ENCODE data around the gene PTTG1IP.

DNA sequence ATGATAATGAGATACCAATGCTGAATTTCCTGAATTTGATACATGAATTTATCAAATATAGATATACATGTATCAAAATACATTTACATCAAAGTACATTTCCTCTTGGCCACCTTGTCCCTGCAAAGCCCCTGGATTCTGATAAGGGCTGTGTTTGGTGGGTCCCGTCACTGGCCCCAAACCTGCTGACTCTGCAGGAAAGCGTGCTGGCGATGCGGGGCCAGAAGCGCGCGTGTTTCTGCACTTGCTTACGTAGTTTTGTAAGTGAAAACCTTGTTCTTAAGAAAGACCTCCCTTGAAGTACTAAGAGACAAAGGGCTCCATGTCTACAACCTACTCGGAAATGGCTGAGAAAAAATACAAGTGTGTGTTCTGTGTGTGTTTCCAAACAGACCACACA is 36.2 kb upstream of the PTTG1IP start:
- TF ChIP-seq, protein P1, sequence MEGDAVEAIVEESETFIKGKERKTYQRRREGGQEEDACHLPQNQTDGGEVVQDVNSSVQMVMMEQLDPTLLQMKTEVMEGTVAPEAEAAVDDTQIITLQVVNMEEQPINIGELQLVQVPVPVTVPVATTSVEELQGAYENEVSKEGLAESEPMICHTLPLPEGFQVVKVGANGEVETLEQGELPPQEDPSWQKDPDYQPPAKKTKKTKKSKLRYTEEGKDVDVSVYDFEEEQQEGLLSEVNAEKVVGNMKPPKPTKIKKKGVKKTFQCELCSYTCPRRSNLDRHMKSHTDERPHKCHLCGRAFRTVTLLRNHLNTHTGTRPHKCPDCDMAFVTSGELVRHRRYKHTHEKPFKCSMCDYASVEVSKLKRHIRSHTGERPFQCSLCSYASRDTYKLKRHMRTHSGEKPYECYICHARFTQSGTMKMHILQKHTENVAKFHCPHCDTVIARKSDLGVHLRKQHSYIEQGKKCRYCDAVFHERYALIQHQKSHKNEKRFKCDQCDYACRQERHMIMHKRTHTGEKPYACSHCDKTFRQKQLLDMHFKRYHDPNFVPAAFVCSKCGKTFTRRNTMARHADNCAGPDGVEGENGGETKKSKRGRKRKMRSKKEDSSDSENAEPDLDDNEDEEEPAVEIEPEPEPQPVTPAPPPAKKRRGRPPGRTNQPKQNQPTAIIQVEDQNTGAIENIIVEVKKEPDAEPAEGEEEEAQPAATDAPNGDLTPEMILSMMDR (conservative IDR thresholded peaks at IDR 0.05; ENCODE audit: low read length), result no peak
- no peak for TF ChIP-seq EZH2phosphoT487 (IDR thresholded peaks at IDR 0.05; ENCODE audit: borderline replicate concordance, low read depth, low read length)

Data from OCI-LY7 (cell line).